HG02798 (cell line): ENCODE measurements around the gene LRRC8A.
"Not testable (repeated sequence)": the region's sequence is repeated elsewhere in the genome, so short reads cannot be mapped to it uniquely, and the experiment has no call there.

Source experiments
- ATAC-seq: cut with Tn5 transposase; IDR thresholded peaks from one replicate; pipeline ENCODE4 v1.9.1; 2021; ENCODE audit warnings: mild to moderate bottlenecking; ENCODE audit not compliant: unreplicated experiment, poor library complexity

The LRRC8A gene

DNA sequence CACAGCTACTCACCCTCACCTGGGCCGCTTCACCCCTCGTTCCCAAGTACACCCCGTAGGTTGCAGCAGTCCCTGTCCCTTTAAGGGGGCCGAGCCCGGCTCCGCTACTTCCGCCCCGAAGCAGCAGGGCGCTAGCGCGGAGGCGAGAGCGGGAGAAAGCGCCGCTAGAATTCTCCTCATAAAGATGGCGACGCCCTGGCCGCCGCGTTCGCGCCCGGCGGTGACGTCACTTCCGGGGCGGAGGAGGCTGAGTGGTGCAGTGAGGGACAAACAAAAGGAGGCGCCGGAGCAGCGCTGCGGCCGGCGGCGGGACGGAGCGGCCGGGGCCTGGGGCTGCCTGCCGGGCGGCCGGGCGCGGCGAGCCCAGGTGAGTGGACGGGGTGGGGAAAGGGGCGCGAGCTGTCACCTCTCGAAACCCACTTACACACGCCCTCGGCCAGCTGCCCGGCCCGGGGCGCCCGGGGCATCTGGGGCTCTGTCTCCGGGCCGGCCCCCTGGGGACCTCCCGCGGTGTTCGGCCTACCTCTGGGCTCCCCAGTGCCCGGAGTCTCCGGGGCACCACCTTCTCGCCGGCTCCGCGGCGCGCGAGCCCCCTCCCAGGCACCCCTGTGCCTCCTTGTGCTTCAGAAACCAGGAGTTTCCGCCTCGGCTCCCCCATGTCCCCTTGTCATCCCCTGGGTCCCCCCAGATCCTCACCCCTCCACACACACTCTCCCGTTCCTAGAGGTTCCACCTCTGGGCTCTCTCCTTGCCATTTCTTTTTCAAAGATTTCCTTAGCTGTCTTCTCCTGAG lies at the start of gene LRRC8A, which contains the start of gene KYAT1:
LRRC8A (plus strand) TSS at position 250 of the 793 bp plus-strand sequence. CDS start 25,032 bp downstream, outside the sequence.
KYAT1 (minus strand) TSS at position 67 of the 793 bp plus-strand sequence. CDS start 36,545 bp downstream, outside the sequence.
- peak; percentile 88 for ATAC-seq

DNA sequence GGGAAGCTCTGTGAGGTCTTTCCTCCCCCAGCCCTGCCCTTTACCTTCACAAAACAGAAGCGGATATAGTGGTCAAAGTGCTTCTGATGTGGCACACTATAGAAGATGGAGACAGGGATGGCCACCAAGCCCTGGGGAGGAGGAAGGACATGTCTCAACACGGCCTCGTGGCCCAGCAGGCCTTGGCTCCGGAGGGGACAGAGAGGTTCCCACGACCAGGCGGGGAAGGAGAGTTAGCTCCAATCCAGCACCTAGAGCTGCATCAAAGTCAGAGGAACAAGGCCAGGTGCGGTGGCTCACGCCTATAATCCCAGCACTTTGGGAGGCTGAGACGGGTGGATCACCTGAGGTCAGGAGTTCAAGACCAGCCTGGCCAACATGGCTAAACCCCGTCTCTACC lies 48.2 kb upstream of the LRRC8A start:
- no peak for ATAC-seq

DNA sequence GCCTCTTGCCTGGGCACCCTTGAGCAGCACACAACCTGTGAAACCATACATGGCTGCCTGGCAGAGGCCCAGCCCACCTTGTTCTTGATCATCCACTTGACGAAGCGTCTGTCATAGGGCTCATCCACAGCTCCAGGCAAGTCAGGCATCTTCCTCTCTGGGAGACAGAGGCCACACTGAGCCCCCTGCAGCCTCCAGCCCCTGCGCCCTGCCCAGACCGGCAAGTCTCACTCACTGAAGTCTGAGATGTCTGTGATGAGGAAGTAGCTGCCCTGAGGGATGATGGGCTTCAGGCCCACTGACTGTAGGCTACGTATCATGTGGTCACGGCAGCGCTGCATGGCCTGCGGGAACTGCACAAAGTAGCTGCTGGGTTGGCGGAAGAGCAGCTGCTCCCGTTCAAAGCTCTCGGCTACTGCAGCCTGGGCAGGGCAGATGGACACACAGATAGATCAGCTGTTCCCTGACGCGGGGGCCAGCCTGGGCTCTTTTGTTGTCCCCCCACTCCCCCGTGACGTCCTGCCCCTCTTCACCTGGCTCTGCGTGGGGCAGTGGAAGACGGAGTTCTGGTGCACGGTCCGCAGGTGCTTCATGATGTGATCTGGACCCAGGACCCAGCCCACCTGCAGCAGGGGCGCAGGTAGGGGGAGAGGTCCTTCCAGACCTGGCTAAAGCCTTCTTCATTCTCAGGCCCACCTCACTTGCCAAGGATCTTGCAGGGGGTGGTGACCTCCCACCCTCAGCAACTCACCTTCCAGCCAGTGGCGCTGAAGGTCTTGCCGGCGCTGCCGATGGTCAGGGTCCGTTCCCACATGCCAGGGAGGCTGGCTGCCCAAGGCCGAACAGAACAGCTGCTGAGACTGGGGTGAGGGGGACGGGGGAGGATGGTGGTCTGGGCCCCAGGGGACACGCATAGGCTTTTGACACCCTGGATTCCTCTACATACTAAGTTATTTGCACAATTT lies 46.4 kb upstream of the LRRC8A start:
- no peak for ATAC-seq

DNA sequence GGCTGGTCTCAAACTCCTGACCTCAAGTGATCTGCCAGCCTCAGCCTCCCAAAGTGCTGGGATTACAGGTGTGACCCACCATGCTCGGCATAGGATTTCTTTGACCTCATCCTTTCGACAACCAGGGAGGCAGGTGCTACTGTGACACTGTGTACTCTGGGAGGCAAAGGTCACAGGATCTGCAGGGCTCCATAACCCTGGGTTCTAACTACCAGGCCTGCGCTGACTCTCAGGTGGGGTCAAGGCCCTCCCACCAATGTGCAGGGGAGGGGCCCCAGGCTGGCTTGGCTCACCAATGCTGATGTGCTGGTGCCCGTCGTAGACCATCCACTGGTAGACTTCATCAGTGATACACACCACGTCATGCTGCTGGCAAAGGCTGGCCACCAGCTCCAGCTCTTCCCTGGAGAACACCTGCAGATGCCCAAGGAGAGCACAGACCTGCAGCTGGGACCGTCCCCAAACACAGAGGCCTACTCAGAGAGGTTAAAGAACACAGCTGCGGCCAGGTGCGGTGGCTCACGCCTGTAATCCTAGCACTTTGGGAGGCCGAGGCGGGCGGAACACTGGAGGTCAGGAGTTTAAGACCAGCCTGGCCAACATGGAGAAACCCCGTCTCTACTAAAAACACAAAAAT lies 45.3 kb upstream of the LRRC8A start:
- ATAC-seq, result no peak

DNA sequence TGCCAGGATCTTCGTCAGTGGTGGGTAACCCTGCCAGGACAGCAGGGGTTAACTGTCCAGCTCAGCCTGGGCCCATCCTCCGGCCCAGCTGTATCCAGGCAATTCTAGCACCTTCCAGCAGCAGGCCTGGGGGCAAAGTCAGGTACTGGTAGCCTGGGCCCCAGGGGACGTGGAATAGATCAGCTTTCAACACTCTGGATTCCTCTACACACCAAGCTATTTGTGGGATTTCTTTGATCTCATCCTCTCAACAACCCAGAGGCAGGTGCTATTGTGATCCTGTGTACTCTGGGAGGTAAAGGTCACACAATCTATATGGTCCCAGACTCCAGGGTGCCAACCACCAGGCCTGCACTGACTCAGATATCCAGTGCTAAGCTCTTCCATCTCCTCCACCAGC lies 43.6 kb upstream of the LRRC8A start:
- no peak for ATAC-seq

DNA sequence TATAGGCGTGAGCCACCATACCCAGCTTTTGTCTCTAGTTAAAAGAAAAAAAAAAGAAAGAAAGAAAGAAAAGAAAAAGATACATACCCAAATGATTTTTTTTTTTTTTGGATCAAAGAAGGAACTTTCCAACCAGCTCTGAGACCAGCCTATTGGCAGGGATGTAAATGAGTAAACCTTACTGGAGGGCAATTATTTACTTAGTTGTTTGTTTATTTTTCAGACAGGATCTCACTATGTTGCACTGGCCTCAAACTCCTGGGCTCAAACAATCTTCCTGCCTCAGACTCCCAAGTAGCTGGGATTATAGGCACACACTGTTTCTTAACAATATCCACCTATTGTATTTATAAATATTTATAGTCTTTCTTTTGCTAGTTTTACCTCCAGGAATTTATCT lies 41.4 kb upstream of the LRRC8A start:
- ATAC-seq, result no peak

DNA sequence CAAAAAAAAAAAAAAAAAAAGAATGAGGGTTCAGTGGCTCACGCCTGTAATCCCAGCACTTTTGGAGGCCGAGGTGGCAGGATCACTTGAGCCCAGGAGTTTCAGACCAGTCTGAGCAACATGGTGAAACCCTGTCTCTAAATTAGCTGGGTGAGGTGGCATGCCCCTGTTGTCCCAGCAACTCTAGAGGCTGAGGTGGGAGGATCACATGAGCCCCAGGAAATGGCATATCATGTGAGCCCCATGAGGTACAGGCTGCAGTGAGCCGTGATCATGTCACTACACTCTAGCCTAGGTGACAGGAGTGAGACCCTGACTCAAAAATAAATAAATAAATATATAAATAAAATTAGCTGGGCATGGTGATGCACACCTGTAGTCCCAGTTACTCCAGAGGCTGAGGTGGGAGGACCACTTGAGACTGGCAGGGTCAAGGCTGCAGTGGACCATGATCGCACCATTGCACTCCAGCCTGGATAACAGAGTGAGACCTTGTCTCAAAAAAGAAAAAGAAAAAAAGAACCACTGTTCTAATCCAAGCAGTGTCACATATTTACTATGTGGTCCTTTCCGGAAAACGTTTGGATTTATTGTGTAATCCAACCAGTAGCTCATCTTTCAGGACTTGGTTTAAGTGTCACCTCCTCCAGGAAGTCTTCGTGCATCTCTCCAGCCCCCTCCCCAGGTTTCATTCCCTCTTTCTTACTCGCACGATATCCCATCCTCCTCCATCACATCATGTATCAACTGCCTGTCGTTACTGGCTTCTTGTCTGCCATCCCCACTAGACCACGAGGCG lies 40.0 kb upstream of the LRRC8A start:
- no peak for ATAC-seq

DNA sequence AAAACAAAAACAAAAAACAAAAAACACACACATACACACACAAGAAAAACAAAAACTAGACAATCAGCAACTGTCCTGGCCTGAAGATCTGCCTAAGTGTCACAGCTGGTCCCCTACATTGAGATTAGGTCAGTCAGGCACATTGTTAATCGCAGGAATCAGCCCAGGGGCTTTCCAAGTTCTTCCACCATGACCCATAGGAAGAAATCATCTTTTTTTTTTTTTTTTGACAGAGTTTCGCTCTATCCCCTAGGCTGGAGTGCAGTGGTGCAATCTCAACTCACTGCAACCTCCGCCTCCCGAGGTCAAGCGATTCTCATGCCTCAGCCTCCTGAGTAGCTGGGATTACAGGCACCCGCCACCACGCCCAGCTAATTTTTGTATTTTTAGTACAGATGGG lies 38.8 kb upstream of the LRRC8A start:
- not testable (repeated sequence) for ATAC-seq

DNA sequence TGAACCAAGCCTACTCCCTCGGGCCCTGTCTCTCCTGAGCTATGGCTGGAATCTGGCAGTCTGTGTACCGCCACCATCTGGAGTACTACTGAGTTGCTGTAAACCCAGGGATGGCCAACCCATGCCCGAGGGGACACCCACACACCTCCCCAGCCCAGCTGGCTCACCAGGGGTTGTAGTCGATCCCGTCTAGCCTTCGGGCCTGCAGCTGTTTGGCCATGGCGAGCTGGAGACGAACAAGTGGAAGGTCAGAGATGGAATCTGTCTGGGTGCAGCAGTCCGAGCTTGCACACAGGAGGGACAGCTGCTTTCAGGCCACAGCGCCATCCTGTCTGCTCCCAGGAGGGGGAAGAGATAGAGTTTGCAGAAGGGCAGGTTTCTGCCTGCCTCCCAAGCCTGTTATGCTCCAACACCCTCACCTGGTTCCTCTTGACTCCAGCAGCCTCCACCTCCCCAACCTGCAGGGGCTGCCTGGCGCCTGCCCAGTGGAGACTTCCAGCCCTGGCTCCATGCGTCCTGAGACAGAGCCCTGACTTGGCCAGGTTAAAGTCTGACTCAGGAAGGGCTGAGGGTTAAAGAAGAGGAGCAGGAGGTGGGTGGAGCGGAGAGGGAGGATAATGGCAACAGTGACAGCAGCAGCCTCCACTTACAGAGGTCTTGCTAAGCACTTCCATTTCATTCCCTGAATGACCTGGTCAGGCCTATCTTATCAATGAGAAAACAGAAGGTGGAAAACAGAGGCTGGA lies 36.6 kb upstream of the LRRC8A start:
- no peak for ATAC-seq

DNA sequence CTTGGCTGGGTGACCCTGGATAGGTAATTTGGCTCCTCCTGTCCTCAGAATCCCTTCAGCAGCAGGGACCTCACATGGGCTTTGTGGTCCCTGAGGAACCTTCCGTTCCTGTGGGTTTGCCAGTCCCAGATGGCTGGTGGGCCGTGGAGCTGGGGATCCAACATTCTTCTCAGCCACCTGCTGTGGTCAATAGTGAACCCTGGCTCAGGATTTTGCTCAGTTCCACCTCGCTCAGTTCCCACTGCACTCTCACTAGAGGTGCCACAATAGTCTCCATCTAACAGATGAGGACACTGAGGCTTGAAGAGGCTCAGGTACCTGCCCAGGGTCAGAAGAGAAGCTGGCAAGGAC lies 35.3 kb upstream of the LRRC8A start:
- ATAC-seq, result no peak

DNA sequence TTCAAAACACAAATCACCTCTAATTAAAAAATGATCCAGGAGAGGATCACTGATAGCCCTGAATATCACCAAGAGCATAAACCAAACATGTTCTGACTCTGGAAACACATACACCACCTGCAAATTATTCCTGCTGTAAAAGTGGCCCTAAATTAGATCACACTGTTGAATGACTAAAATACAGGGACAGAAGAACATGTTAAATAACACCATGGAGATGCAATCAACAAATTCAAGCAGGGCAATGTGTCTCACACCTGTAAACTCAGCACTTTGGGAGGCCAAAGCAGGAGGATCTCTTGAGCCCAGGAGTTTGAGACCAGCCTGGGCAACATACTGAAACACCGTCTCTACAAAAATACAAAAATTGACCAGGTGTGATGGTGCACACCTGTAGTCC lies 34.1 kb upstream of the LRRC8A start:
- ATAC-seq, result no peak

DNA sequence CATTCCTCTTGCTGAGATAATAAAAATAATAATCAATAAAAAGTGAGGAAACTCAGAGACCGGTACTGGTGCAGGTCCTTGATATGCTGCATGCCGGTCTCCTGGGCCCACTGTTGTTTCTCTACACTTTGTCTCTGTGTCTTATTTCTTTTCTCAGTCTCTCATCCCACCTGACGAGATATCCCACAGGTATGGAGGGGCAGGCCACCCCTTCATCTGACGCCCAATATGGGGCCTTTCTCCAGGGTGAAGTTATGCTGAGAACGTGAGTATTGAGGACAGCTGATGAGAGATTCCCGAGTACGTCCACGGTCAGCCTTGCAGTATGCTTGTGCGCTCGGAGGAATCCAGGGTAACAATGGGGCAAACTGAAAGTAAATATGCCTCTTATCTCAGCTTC lies 30.9 kb upstream of the LRRC8A start:
- not testable (repeated sequence) for ATAC-seq

DNA sequence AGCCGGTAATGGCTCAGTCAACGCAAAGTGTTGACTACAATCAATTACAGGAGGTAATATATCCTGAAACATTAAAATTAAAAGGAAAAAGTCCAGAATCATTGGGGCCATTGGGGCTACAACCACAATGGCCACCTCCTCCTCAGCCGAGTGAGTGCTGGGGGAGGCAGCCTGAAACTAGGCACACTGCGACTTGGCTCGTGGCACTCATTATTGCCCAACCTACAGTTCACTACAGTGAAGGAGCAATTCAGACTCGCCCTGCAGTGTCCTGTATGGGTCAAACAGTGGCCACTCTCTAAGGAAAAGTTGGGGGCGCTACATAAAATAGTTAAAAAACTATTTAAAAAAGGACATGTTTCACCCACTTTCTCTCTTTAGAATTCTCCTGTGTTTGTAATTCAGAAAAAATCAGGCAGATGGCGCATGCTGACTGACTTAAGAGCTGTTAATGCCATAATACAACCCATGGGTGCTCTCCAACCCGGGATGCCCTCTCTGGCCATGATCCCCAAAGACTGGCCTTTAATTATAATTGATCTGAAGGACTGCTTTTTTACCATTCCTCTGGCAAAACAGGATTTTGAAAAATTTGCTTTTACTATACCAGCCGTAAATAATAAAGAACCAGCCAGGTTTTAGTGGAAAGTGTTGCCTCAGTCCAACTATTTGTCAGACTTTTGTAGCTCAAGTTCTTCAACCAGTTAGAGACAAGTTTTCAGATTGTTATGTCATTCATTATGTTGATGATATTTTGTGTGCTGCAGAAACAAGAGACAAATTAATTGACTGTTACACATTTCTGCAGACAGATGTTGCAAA lies 29.9 kb upstream of the LRRC8A start:
- ATAC-seq, result not testable (repeated sequence)

DNA sequence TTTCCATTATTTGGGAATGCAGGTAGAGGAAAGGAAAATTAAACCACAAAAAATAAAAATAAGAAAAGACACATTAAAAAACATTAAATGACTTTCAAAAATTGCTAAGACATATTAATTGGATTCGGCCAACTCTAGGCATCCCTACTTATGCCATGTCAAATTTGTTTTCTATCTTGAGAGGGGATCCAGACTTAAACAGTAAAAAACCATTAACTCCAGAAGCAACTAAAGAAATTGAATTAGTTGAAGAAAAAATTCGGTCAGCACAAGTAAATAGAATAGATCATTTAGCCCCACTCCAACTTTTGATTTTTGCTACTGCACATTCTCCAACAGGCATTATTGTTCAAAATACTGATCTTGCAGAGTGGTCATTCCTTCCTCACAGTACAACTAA lies 29.3 kb upstream of the LRRC8A start:
- ATAC-seq, result not testable (repeated sequence)

DNA sequence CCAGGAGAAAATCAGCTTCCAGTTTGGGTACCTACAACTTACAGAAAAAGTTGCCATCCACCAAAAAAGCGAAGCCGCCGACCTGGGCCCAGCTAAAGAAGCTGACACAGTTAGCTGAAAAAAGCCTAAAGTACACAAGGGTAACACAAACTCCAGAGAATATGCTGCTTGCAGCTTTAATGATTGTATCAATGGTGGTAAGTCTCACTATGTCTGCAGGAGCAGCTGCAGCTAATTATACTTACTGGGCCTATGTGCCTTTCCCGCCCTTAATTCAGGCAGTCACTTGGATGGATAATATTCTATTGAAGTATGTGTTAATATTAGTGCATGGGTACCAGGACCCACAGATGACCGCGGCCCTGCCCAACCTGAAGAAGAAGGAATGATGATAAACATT lies 27.5 kb upstream of the LRRC8A start:
- not testable (repeated sequence) for ATAC-seq

DNA sequence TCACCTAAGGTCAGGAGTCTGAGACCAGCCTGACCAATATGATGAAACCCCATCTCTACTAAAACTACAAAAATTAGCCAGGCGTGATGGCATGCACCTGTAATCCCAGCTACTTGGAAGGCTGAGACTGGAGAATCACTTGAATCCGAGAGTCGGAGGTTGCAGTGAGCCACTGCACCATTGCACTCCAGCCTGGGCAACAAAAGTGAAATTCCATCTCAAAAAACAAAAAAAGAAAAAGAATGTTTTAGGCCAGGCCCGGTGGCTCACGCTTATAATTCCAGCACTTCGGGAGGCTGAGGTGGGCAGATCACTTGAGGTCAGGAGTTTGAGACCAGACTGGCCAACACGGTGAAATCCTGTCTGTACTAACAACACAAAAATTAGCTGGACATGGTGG lies 23.5 kb upstream of the LRRC8A start:
- not testable (repeated sequence) for ATAC-seq

DNA sequence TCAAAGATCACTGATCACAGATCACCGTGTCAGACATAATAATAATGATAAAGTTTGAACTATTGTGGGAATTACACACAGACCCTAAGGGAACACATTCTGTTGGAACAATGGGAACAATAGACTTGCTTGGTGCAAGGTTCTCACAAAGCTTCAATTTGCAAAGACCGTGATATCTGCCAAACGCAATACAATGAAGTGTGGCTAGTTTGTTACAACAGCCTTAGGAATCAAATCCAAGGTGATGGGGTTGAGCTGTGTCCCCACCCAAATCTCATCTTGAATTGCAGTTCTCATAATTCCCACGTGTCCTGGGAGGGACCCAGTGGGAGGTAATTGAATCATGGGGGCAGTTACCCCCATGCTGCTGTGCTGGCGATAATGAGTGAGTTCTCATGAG lies 21.0 kb upstream of the LRRC8A start:
- no peak for ATAC-seq

DNA sequence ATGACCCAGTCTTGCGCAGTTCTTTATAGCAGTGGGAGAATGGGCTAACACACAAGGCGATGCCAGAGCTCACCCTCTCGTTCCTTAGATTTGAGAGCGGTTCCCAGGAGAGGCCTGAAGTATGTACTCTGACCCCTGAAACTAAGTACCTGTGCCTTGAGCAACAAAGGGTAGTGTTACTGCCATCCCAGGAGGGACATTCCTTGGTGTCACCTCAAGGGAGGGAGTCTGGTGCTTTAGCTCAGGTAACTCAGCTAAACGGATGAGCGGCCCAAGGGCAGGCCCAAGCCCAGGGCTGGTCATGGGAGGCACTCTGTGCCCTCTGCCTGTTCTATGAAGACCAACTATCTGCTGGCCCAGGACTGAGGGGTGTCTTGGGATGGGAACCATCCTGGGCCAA lies 20.4 kb upstream of the LRRC8A start:
- no peak for ATAC-seq
